Urinary bladder (tissue), 4 donors: ENCODE measurements around the gene SH3RF1. TPM values are rescaled to one million over a fixed set of nuclear protein-coding genes. Genes with fewer than 3 reads are reported as not detected.
"Not testable (repeated sequence)": the region's sequence is repeated elsewhere in the genome, so short reads cannot be mapped to it uniquely, and the experiment has no call there.

ENCODE experiments used
- DNase-seq: peaks from one replicate; pipeline ENCODE4 v3.0.0-alpha.2; 2015; ENCODE audit errors: extremely low spot score
- H3K27ac ChIP-seq: one replicate; pipeline ENCODE4 v1.5.1; 2013; ENCODE audit warnings: low read depth, mild to moderate bottlenecking, moderate library complexity
- H3K36me3 ChIP-seq: one replicate; pipeline ENCODE4 v1.6.1; 2013; ENCODE audit warnings: mild to moderate bottlenecking, moderate library complexity; ENCODE audit not compliant: insufficient read depth
- H3K4me1 ChIP-seq: one replicate; pipeline ENCODE4 v1.6.1; 2013; ENCODE audit warnings: mild to moderate bottlenecking, moderate library complexity; ENCODE audit not compliant: insufficient read depth
- H3K4me3 ChIP-seq: one replicate; pipeline ENCODE4 v1.5.1; 2013; ENCODE audit warnings: low read depth, low read length
- WGBS: extraction: QIAGEN DNeasy Blood & Tissue Kit; methylation state at CpG from one replicate; pipeline ENCODE4 v1.1.7; 2013; 5-methylcytosine and 5-hydroxymethylcytosine counted together
- polyA plus RNA-seq: library from polyadenylated mRNA; stranded (reverse); fragments of 200-250 nt; gene quantifications from one replicate; pipeline ENCODE4 v1.2.3, GENCODE V29; 2013
- total RNA-seq: library from RNA; depleted of rRNA; stranded (reverse); fragments of >200 nt; gene quantifications from one replicate; pipeline ENCODE4 v1.2.3, GENCODE V29; 2014
- donor health status: healthy with polysubstance abuse.
- donor health status: healthy.

The SH3RF1 gene
- total and polyA plus RNA-seq, 2 donors = 7.7 to 11.1 TPM

DNA sequence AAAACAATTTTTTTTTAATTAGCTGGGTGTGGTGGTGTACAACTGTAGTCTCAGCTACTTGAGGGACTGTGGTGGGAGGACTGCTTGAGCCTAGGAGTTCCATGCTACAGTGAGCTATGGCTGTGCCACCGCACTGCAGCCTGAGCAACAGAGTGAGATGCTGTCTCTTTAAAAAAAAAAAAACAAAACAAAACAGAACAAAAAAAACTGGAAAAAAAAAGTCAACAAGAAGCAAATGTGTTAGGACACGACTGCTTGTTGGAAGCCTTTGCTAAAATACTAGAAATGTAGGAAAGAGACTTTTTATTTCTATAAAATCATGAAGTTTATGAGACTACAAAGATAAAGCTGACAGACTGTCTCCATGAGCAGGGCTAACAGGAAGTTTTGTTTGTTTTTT, 87.2 kb downstream of the SH3RF1 start:
- no peaks in the 10 kb centered on the region for H3K4me1 ChIP-seq
- no peaks in the 10 kb centered on the region for H3K36me3 ChIP-seq
- no peak overlapping the region for H3K27ac ChIP-seq
- WGBS = 56% methylated on average over 2 of the region's 2 CpGs
- H3K4me3 ChIP-seq = no peak overlapping the region
- DNase-seq = no peak

GRCh38 chr4:169179609-169180521, 90.9 kb downstream of the SH3RF1 start:
- Histone ChIP-seq H3K36me3 (no peaks in the 10 kb centered on the region), H3K27ac (no peak overlapping the region), H3K4me3 (no peak overlapping the region), H3K4me1 (no peaks in the 10 kb centered on the region)
- WGBS = 53% methylated on average over 13 of the region's 13 CpGs
- no peak for DNase-seq

- 98% methylated on average over 4 of the region's 4 CpGs for WGBS
Measured at GRCh38 chr4:169178092-169178491, 92.7 kb downstream of the SH3RF1 start.

DNA sequence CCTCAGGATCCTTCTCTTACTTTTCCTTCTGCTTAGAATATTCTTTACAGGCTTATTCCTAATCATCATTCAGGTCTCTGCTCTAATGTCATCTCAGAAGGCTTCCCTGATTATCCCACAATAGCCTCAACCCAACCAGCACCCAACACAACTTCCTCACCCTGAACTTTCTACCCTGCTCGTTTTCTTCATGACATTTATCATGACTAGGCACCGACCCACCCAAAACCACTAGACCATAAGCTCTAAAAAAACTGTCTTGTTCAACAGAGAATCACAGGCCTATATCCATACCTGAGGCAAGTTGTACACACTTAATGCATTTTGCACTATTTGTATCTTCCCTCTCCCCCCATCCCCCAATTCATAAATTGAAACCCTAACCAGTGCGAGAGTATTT, 95.3 kb downstream of the SH3RF1 start:
- 88% methylated on average over 3 of the region's 3 CpGs for WGBS

More at GRCh38 chr4:169178092-169178491, 92.7 kb downstream of the SH3RF1 start:
- not testable (repeated sequence) for DNase-seq, H3K4me3 ChIP-seq, H3K27ac ChIP-seq, H3K36me3 ChIP-seq, H3K4me1 ChIP-seq

GRCh38 chr4:169175035-169175434, 95.7 kb downstream of the SH3RF1 start:
- WGBS = 97% methylated on average over 4 of the region's 4 CpGs
- H3K27ac ChIP-seq = no peak overlapping the region
- H3K36me3 ChIP-seq = no peaks in the 10 kb centered on the region
- H3K4me1 ChIP-seq = no peaks in the 10 kb centered on the region
- H3K4me3 ChIP-seq = no peak overlapping the region
- DNase-seq = no peak

More for the DNA sequence above, 95.3 kb downstream of the SH3RF1 start:
- Histone ChIP-seq H3K4me3 (no peak overlapping the region), H3K36me3 (no peaks in the 10 kb centered on the region), H3K4me1 (no peaks in the 10 kb centered on the region), H3K27ac (no peak overlapping the region)
- no peak for DNase-seq

DNA sequence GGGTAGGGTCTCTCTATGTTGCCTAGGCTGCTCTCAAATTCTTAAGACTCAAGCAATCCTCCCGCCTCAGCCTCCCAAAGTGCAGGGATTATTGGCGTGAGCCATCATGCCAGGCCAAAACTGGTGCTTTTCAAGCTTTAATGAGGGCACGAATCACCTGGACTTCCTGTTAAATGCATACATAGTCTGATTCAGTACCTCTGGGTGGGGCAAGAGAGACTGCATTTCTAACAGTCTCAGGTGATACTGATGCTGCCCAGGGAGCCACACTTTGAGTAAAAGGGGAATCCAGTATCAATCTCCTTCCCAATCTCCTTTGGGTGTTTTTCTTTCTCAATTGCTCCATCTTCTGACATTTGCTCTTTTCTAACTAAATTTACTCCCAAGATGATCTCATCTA, 96.5 kb downstream of the SH3RF1 start:
- H3K4me3 ChIP-seq = no peak overlapping the region
- H3K4me1 ChIP-seq = no peaks in the 10 kb centered on the region
- no peak for DNase-seq
- WGBS = 88% methylated on average over 3 of the region's 3 CpGs
- no peaks in the 10 kb centered on the region for H3K36me3 ChIP-seq
- H3K27ac ChIP-seq = no peak overlapping the region

- Histone ChIP-seq H3K4me1 (no peaks in the 10 kb centered on the region), H3K27ac (no peak overlapping the region), H3K4me3 (no peak overlapping the region), H3K36me3 (no peaks in the 10 kb centered on the region)
- WGBS = 67% methylated on average over 2 of the region's 2 CpGs
- DNase-seq = no peak
Measured at GRCh38 chr4:169167957-169168858, 102.5 kb downstream of the SH3RF1 start.

DNA sequence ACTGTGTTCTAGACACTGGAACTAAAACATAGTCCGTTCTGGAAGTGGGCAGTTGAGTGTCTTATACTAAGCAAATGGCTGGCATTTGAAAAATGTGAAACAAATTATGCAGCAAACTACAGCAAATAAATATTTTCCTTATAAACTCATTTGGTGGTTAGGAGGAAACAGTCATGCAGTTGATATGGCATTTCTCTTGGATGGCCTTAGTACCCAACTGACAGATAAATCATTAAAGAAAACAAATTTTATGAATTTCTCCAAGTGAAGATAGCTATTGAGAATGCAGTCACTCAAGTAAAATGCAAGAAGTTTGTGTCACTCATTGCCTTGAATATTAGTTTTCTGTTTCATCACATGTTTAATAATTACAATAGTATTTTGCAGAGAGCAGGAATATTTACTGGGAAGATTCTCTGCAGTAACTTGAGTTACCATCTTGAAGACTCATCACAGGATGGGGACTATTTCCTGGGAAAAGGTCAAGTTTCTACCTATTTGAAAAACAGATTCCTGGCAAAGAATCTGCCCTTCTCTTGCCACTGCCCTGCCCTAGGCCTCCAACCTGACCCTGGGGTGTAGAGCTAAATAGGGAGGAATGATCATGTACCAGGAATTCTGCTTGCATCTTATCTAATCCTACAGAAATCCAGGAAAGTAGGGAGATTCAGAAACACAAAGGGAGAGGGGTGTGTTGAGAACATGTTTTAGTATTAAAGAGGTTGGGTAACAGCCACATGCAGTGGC, 105.9 kb downstream of the SH3RF1 start:
- no peaks in the 10 kb centered on the region for H3K36me3 ChIP-seq
- no peaks in the 10 kb centered on the region for H3K4me1 ChIP-seq
- WGBS = 90% methylated on average over 1 of the region's 1 CpG
- no peak overlapping the region for H3K4me3 ChIP-seq
- H3K27ac ChIP-seq = peak overlapping the region; percentile 10
- no peak for DNase-seq

- no peak for DNase-seq
- Histone ChIP-seq H3K36me3 (no peaks in the 10 kb centered on the region), H3K27ac (no peak overlapping the region), H3K4me3 (no peak overlapping the region), H3K4me1 (no peaks in the 10 kb centered on the region)
Measured at GRCh38 chr4:169163947-169164668, 106.6 kb downstream of the SH3RF1 start.

DNA sequence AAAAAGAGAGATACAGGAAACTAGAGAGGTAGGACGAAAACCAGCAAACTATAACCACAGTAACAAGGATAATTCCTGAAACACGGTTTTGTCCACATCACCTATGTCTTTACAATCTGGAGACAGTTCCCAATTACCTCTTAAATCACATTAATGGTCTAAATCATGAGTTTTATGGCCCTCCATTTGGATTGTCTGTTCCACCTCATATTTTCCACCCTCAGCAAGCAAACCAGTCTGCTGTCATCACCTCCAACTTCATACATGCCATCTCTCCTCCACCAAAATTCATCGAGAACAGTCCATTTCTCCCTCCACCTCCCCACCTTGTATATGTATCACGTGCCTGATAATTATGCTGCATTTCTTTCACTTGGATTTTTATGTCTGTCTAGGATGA, 107.3 kb downstream of the SH3RF1 start:
- 92% methylated on average over 4 of the region's 4 CpGs for WGBS
- Histone ChIP-seq H3K4me1 (no peaks in the 10 kb centered on the region), H3K36me3 (no peaks in the 10 kb centered on the region)

GRCh38 chr4:169160825-169161224, 109.9 kb downstream of the SH3RF1 start:
- Histone ChIP-seq H3K4me1 (no peaks in the 10 kb centered on the region), H3K4me3 (no peak overlapping the region), H3K27ac (no peak overlapping the region), H3K36me3 (no peaks in the 10 kb centered on the region)
- DNase-seq = no peak
- 48% methylated on average over 3 of the region's 3 CpGs for WGBS

More for the DNA sequence above, 107.3 kb downstream of the SH3RF1 start:
- Histone ChIP-seq H3K4me3 (no peak overlapping the region), H3K27ac (no peak overlapping the region)
- no peak for DNase-seq

- DNase-seq = no peak
- Histone ChIP-seq H3K4me3 (no peak overlapping the region), H3K4me1 (no peaks in the 10 kb centered on the region), H3K36me3 (no peaks in the 10 kb centered on the region), H3K27ac (no peak overlapping the region)
- WGBS = 86% methylated on average over 3 of the region's 3 CpGs
Measured at GRCh38 chr4:169159624-169160171, 111.1 kb downstream of the SH3RF1 start.
